Mesenchymal stem cell (in vitro differentiated cells and primary cell): ENCODE results near the gene KASH5.
A peak's percentile ranks its signal among the peaks of the same experiment; 100 is the strongest.

Experiments
- DNase-seq: peaks from one replicate; pipeline ENCODE4 v3.0.0-alpha.2; 2013
- H2AFZ ChIP-seq: one replicate; pipeline ENCODE4 v1.6.1; 2013; ENCODE audit warnings: low read depth, mild to moderate bottlenecking, control low read depth, inconsistent platforms, low read length, moderate library complexity
- H2AK5ac ChIP-seq: 2 replicates; pipeline ENCODE4 v1.6.1; 2013; ENCODE audit warnings: low read length, moderate library complexity, mild to moderate bottlenecking, inconsistent platforms; ENCODE audit not compliant: severe bottlenecking
- H2BK120ac ChIP-seq: one replicate; pipeline ENCODE4 v1.6.1; 2013; ENCODE audit warnings: low read depth, mild to moderate bottlenecking, inconsistent platforms, low read length, moderate library complexity
- H2BK12ac ChIP-seq, 2 experiments: one replicate each; pipeline ENCODE4 v1.6.1; 2013; ENCODE audit warnings: inconsistent platforms in 2 of 2, low read length in 2 of 2, mild to moderate bottlenecking in 2 of 2, moderate library complexity in 2 of 2, control low read depth in 1 of 2
- H2BK15ac ChIP-seq: one replicate; pipeline ENCODE4 v1.6.1; 2013; ENCODE audit warnings: mild to moderate bottlenecking, low read depth, inconsistent platforms; ENCODE audit not compliant: poor library complexity, severe bottlenecking
- H2BK5ac ChIP-seq: 2 replicates; pipeline ENCODE4 v1.6.1; 2013; ENCODE audit warnings: low read depth, mild to moderate bottlenecking, low read length, control low read depth, inconsistent platforms; ENCODE audit not compliant: poor library complexity, severe bottlenecking
- H3K14ac ChIP-seq, 2 experiments: one replicate each; pipeline ENCODE4 v1.6.1; 2013; ENCODE audit warnings: inconsistent platforms in 2 of 2, low read length in 2 of 2, control low read depth in 1 of 2, mild to moderate bottlenecking in 1 of 2, moderate library complexity in 1 of 2
- H3K18ac ChIP-seq, 2 experiments: one replicate each; pipeline ENCODE4 v1.6.1; 2013; ENCODE audit warnings: inconsistent platforms in 2 of 2, low read length in 2 of 2, control low read depth in 1 of 2, low read depth in 1 of 2, mild to moderate bottlenecking in 1 of 2
- H3K23ac ChIP-seq, 2 experiments: one replicate each; pipeline ENCODE4 v1.6.1; 2013; ENCODE audit warnings: inconsistent platforms in 2 of 2, low read length in 2 of 2, mild to moderate bottlenecking in 2 of 2, moderate library complexity in 2 of 2, control low read depth in 1 of 2
- H3K27ac ChIP-seq: 2 replicates; pipeline ENCODE4 v1.5.1; 2013; ENCODE audit warnings: mild to moderate bottlenecking, moderate library complexity, low read length, control low read depth, inconsistent platforms; ENCODE audit not compliant: poor library complexity, severe bottlenecking
- H3K27me3 ChIP-seq, 2 experiments: 2 replicates each; pipeline versions ENCODE4 v1.6.1 to v1.7.0; 2013; ENCODE audit warnings: low read length in 2 of 2, mild to moderate bottlenecking in 2 of 2, moderate library complexity in 2 of 2, control low read depth in 1 of 2, inconsistent platforms in 1 of 2; ENCODE audit not compliant: control insufficient read depth in 1 of 2, insufficient read depth in 1 of 2
- H3K36me3 ChIP-seq, 2 experiments: 2 replicates each; pipeline versions ENCODE4 v1.6.1 to v1.7.0; 2013; ENCODE audit warnings: low read length in 2 of 2, control low read depth in 1 of 2, inconsistent platforms in 1 of 2, low read depth in 1 of 2, mild to moderate bottlenecking in 1 of 2; ENCODE audit not compliant: insufficient read depth in 2 of 2, control insufficient read depth in 1 of 2
- H3K4ac ChIP-seq, 2 experiments: one replicate each; pipeline ENCODE4 v1.6.1; 2013; ENCODE audit warnings: inconsistent platforms in 2 of 2, low read length in 2 of 2, mild to moderate bottlenecking in 2 of 2, moderate library complexity in 2 of 2, control low read depth in 1 of 2, low read depth in 1 of 2
- H3K4me1 ChIP-seq: 2 replicates; pipeline ENCODE4 v1.6.1; 2013; ENCODE audit warnings: low read depth, low read length, control low read depth; ENCODE audit not compliant: control insufficient read depth, insufficient read depth
- H3K4me2 ChIP-seq: 2 replicates; pipeline ENCODE4 v1.6.1; 2013; ENCODE audit warnings: low read length, mild to moderate bottlenecking, inconsistent platforms; ENCODE audit not compliant: poor library complexity, severe bottlenecking
- H3K4me3 ChIP-seq, 2 experiments: 2 replicates each; pipeline versions ENCODE4 v1.5.1 to v1.7.0; 2013; ENCODE audit warnings: low read length in 2 of 2, mild to moderate bottlenecking in 2 of 2, control low read depth in 1 of 2, low read depth in 1 of 2; ENCODE audit not compliant: insufficient read depth in 1 of 2
- H3K79me1 ChIP-seq: replicated peaks from 2 replicates; pipeline ENCODE4 v1.6.1; 2013; ENCODE audit warnings: mild to moderate bottlenecking, control low read depth, low read length, inconsistent platforms; ENCODE audit not compliant: poor library complexity, severe bottlenecking
- H3K9ac ChIP-seq: 2 replicates; pipeline ENCODE4 v1.7.0; 2013; ENCODE audit warnings: mild to moderate bottlenecking, low read length, moderate library complexity
- H3K9me3 ChIP-seq: 2 replicates; pipeline ENCODE4 v1.7.0; 2013; ENCODE audit warnings: mild to moderate bottlenecking, low read length; ENCODE audit not compliant: control insufficient read depth
- H4K8ac ChIP-seq: one replicate; pipeline ENCODE4 v1.6.1; 2013; ENCODE audit warnings: inconsistent platforms, mild to moderate bottlenecking, low read length, moderate library complexity
- H4K91ac ChIP-seq: one replicate; pipeline ENCODE4 v1.6.1; 2013; ENCODE audit warnings: mild to moderate bottlenecking, low read length, inconsistent platforms
- WGBS: methylation state at CpG from one replicate; pipeline ENCODE4 v1.1.7; 2013; ENCODE audit warnings: mixed read lengths; 5-methylcytosine and 5-hydroxymethylcytosine counted together

The KASH5 gene

GRCh38 chr19:49455773-49456172 lies 67.7 kb downstream of the KASH5 start:
- Histone ChIP-seq H3K27me3 (no peaks in the 10 kb centered on the region), H2AFZ (no peak overlapping the region), H3K4ac (no peak overlapping the region), H3K23ac (no peak overlapping the region), H3K4me2 (no peak overlapping the region), H2BK12ac (no peak overlapping the region), H2AK5ac (no peak overlapping the region), H2BK5ac (no peak overlapping the region), H3K9me3 (no peaks in the 10 kb centered on the region), H3K36me3 (peaks cover 3 to 11% of the 10 kb centered on the region in 2 experiments), H3K4me3 (no peak overlapping the region), H3K4me1 (peaks cover 6% of the 10 kb centered on the region), H4K8ac (no peak overlapping the region), H3K79me1 (peaks cover 24% of the 10 kb centered on the region), H3K27ac (no peak overlapping the region), H3K9ac (peak overlapping the region; percentile 79), H3K18ac (no peak overlapping the region), H3K14ac (no peak overlapping the region), H2BK120ac (no peak overlapping the region), H2BK15ac (no peak overlapping the region), H4K91ac (no peak overlapping the region)
- 96% methylated on average over 5 of the region's 5 CpGs for WGBS
- no peak for DNase-seq

GRCh38 chr19:49456326-49456725 lies 68.3 kb downstream of the KASH5 start:
- Histone ChIP-seq H3K18ac (no peak overlapping the region), H2AK5ac (no peak overlapping the region), H4K91ac (no peak overlapping the region), H4K8ac (no peak overlapping the region), H2BK12ac (no peak overlapping the region), H2BK5ac (no peak overlapping the region), H3K4me3 (no peak overlapping the region), H3K4ac (no peak overlapping the region), H3K4me1 (peaks cover 6% of the 10 kb centered on the region), H3K9me3 (no peaks in the 10 kb centered on the region), H2BK15ac (no peak overlapping the region), H3K79me1 (peaks cover 24% of the 10 kb centered on the region), H3K36me3 (peaks cover 3 to 12% of the 10 kb centered on the region in 2 experiments), H3K27me3 (no peaks in the 10 kb centered on the region), H2BK120ac (no peak overlapping the region), H2AFZ (no peak overlapping the region), H3K27ac (no peak overlapping the region), H3K14ac (no peak overlapping the region), H3K9ac (peak overlapping the region; percentile 79), H3K23ac (no peak overlapping the region), H3K4me2 (no peak overlapping the region)
- WGBS, result 96% methylated on average over 5 of the region's 5 CpGs
- no peak for DNase-seq

GRCh38 chr19:49458567-49458903 lies 70.5 kb downstream of the KASH5 start:
- H2BK15ac ChIP-seq, result no peak overlapping the region
- no peak overlapping the region for H2AK5ac ChIP-seq
- no peak overlapping the region for H3K4ac ChIP-seq

GRCh38 chr19:49459388-49459787 lies 71.3 kb downstream of the KASH5 start:
- H3K23ac ChIP-seq, result no peak overlapping the region
- no peak overlapping the region for H2BK120ac ChIP-seq
- no peak overlapping the region for H2AFZ ChIP-seq
- no peak overlapping the region for H3K9ac ChIP-seq
- no peak overlapping the region for H2BK5ac ChIP-seq
- H3K27me3 ChIP-seq, result no peaks in the 10 kb centered on the region
- no peak overlapping the region for H4K8ac ChIP-seq
- H3K14ac ChIP-seq, result no peak overlapping the region
- no peaks in the 10 kb centered on the region for H3K9me3 ChIP-seq
- H2AK5ac ChIP-seq, result no peak overlapping the region
- WGBS, result 96% methylated on average over 10 of the region's 12 CpGs
- no peak overlapping the region for H2BK12ac ChIP-seq
- peaks cover 3 to 30% of the 10 kb centered on the region in 2 experiments for H3K36me3 ChIP-seq
- H4K91ac ChIP-seq, result peak overlapping the region; percentile 68
- no peak overlapping the region for H3K4ac ChIP-seq
- peaks cover 1% of the 10 kb centered on the region for H3K4me1 ChIP-seq
- no peak overlapping the region for H3K4me2 ChIP-seq
- H3K4me3 ChIP-seq, result no peak overlapping the region
- no peak overlapping the region for H3K27ac ChIP-seq
- no peak overlapping the region for H2BK15ac ChIP-seq
- H3K79me1 ChIP-seq, result peaks cover 17% of the 10 kb centered on the region
- no peak overlapping the region for H3K18ac ChIP-seq
- DNase-seq, result no peak

More at GRCh38 chr19:49458567-49458903, 70.5 kb downstream of the KASH5 start:
- H3K4me3 ChIP-seq, result no peak overlapping the region
- no peak overlapping the region for H3K23ac ChIP-seq
- no peak overlapping the region for H4K8ac ChIP-seq
- H3K14ac ChIP-seq, result no peak overlapping the region
- H3K9ac ChIP-seq, result peak overlapping the region; percentile 76
- no peak overlapping the region for H3K27ac ChIP-seq
- H2BK120ac ChIP-seq, result no peak overlapping the region
- H2AFZ ChIP-seq, result no peak overlapping the region
- H2BK12ac ChIP-seq, result no peak overlapping the region
- no peak overlapping the region for H2BK5ac ChIP-seq
- H4K91ac ChIP-seq, result no peak overlapping the region
- WGBS, result 98% methylated on average over 5 of the region's 5 CpGs
- H3K18ac ChIP-seq, result no peak overlapping the region
- H3K36me3 ChIP-seq, result peaks cover 3 to 22% of the 10 kb centered on the region in 2 experiments
- no peaks in the 10 kb centered on the region for H3K9me3 ChIP-seq
- H3K79me1 ChIP-seq, result peaks cover 24% of the 10 kb centered on the region
- peaks cover 6% of the 10 kb centered on the region for H3K4me1 ChIP-seq
- H3K4me2 ChIP-seq, result no peak overlapping the region
- H3K27me3 ChIP-seq, result no peaks in the 10 kb centered on the region
- no peak for DNase-seq
